ENCODE measurements around the gene NPIPB8.
"Not testable (repeated sequence)": the region's sequence is repeated elsewhere in the genome, so short reads cannot be mapped to it uniquely, and the experiment has no call there.

Gene NPIPB8

DNA sequence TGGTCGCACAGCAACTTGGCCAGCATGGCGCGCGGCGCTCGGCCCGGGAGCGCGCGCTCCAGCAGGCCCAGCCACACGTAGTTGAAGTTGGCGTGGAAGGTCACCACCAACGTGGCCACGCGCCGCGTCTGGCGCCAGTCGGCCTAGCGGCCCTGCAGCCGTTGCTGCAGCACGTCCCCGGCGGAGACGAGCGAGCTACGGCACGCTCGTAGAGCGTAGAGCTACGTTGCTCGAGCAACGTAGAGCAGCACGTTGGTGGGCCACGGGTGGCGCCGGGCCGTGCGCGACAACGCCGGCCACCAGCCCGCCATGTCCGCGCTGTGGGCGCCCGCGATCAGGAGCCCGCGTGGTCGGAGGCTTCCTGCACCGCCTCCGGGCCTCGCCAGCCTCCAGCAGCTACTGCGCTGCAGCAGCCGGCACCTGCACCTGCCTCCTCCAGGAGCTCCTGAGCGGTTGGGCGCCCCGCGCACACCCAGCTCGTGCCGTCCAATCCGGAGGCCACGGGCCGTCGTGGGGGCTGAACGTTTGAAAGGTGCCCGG, 14.6 kb upstream of the NPIPB8 start:
- no peak for DNase-seq (ENCODE audit: low read depth, low spot score)

DNA sequence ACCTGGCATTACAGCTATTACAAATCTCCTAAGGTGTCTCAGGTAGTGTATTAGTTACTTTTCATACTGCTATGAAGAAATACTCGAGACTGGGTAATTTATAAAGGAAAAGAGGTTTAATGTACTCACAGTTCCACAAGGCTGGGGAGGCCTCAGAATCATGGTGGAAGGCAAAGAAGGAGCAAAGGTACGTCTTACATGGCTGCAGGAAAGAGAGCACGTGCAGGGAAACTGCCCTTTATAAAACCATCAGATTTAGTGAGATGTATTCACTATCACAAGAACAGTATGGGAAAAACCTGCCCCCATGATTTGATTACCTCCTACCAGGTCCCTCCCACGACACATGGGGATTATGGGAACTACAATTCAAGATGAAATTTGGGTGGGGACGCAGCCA, 7.0 kb upstream of the NPIPB8 start:
- not testable (repeated sequence) for DNase-seq (ENCODE audit: low read depth, low spot score)

DNA sequence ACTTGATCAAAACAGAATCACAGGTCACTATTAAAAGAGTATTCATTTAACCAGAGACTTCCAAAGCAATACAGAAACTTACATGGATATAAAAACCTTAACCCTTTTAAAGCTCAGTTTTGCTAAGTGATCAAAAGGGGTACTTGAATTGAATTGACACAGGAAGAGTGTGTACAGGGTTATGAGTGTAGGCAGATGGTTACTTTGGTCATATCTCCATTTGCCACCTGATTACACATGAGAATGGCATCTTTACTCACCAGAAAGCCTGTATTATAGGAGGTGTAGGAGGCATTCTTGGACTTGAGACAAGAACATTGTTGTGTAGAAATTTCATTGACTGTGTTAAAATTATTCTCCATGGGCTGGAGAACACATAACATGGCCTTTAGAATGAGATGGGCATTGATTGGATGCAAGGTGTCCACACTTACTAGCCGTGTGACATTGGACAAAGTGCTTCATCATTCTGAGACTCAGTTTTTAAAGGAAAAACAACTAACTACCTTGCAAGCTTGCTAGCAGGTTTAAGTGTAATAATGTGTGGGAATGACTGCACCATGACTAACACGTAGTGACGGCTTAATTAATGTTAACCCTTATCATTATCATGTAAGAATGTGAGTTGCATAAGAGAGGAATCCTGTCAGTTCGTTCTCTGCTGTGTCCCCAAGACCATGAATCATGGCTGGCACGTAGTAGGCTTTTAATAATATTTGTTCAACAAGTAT, 1.6 kb upstream of the NPIPB8 start:
- not testable (repeated sequence) for DNase-seq (ENCODE audit: low read depth, low spot score)

DNA sequence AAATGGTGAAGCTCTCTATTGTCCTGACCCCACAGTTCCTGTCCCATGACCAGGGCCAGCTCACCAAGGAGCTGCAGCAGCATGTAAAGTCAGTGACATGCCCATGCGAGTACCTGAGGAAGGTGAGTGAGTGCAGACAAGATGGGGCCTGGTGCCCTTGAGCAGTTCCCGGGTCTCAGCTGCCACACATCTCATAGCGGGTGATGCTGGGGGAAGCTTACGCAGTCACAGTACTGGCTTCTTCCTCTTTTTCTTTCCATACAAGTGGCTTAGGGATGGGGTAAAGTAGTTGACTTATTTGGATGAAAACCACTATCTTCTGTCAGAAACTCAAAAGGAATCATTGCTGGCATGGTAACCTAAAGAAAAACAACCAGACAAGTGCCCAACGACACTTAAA, 494 bp downstream of the NPIPB8 start:
- DNase-seq (ENCODE audit: low read depth, low spot score), result not testable (repeated sequence)

DNA sequence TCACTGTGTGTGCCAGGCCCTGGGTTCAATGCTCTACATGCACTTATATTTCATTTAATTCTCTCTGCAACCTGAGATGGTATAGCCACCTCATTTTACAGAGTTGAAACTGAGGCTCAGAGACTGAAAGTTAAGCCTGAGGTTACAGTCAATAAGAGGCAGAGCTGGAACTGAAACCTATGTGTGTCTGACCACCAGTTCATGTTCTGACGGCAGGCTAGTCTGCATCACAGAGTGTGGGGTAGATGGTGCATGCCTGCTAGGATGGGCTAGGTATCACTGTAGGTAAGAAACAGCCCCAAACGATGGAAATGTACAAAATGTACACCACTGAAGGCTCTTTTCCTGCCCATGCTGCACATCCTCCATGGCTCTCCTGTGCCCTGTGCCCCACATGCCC, 2.1 kb downstream of the NPIPB8 start:
- DNase-seq (ENCODE audit: low read depth, low spot score), result not testable (repeated sequence)

DNA sequence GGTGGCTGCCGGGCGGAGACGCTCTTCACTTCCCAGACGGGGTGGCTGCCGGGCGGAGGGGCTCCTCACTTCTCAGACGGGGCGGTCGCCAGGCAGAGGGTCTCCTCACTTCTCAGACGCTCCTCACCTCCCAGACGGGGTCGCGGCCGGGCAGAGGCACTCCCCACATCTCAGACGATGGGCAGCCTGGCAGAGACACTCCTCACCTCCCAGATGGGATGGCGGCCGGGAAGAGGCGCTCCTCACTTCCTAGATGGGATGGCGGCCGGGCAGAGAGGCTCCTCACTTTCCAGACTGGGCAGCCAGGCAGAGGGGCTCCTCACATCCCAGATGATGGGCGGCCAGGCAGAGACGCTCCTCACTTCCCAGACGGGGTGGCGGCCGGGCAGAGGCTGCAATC, 28.4 kb downstream of the NPIPB8 start:
- not testable (repeated sequence) for DNase-seq (ENCODE audit: low read depth, low spot score)

DNA sequence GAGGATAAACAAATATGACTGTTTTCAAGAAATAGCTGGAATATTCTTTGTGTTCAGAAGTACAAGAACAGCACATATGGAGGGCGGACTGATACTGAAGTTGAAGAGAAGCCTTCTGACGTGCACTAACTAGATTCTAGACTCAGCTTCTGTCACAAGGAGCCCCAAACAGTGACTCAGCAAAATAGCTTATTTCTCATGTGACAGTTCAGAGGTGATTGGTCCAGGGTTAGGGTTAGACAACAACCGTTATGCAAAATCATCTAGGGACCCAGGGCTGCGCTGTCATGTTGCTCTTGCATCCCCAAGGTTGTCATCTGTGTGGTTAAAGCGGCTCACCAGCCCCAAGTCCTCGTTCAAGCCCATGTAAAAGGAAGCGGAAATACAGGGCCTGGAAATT, 29.6 kb downstream of the NPIPB8 start:
- not testable (repeated sequence) for DNase-seq (ENCODE audit: low read depth, low spot score)

DNA sequence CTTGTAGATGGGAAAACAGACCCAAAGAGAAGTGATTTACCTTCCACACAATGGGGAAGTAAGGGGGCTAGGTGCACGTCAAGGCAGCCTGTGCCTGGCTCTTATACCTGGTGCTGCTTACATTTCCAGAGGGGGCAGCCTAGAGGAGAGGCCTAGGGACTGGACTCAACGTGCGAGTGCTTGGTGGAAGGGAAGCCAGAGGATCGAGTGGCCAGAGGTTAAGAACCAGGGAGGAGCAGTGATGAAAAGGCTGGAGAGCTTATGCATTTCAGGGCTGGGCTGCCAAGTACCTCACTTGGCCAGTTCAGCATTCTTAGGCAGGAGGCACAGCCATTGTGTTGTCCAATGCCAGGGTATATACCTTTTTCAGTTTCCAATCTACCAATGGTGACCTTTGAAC, 30.3 kb downstream of the NPIPB8 start:
- not testable (repeated sequence) for DNase-seq (ENCODE audit: low read depth, low spot score)

DNA sequence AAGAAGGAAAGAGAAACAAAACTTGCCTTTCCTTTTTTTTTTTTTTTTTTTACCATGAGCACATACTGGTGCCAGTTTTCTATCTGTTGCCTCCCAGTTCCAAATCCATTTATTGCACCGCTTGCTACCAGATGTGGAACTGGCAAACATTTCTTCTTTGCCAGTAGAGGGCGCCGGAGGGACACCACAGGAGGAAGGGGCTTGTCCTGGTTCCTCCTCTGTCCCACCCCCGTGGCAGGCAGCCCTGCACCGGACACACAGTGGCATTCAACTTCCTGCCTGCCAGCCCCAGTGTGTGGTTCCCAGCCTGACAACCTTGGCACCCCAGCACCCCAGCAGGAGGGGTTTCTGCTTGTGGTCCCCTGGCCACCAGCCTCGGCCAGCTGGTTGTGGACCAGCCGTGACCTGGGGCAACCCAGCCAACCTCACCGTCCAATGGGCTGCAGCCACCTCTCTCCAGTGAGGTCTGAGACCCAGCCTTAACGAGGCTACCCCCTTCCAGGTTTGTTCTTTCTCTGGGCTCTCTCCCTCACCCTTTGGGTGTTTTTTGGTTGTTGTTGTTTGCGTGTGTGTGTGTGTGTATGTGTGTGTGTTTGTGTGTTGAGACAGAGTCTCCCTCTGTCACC, 50.6 kb downstream of the NPIPB8 start:
- DNase-seq (ENCODE audit: low read depth, low spot score), result not testable (repeated sequence)

DNA sequence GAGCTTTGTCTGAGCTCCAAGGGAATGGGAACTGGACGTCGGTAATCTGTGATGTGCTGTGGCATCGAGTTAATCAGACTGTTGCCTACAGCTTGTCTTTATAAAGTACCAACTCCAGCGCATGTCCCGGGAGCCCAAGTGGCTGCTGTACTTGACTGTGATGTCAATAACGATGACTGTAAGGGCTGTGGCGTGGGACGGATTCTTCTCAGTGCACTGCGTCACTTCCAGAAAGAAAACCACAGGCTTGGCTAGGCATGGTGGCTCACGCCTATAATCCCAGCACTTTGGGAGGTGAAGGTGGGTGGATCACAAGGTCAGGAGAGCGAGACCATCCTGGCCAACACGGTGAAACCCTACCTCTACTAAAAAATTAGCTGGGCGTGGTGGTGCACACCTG, 51.6 kb downstream of the NPIPB8 start:
- DNase-seq (ENCODE audit: low read depth, low spot score), result not testable (repeated sequence)

DNA sequence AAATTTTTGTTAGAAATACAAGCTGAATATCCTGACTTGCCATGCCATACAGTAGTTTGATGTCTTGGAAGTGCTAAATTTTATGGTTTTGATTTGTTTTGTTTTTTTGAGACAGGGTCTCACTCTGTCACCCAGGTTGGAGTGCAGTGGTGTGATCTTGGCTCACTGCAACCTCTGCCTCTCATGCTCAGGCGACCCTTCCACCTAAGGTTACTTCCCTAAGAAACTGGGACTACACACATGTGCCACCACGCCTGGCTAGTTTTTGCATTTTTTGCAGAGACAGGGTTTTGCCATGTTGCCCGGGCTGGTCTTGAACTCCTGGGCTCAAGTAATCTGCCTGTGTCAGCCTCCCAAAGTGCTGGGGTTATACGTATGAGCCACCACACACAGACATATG, 53.9 kb downstream of the NPIPB8 start:
- not testable (repeated sequence) for DNase-seq (ENCODE audit: low read depth, low spot score)

DNA sequence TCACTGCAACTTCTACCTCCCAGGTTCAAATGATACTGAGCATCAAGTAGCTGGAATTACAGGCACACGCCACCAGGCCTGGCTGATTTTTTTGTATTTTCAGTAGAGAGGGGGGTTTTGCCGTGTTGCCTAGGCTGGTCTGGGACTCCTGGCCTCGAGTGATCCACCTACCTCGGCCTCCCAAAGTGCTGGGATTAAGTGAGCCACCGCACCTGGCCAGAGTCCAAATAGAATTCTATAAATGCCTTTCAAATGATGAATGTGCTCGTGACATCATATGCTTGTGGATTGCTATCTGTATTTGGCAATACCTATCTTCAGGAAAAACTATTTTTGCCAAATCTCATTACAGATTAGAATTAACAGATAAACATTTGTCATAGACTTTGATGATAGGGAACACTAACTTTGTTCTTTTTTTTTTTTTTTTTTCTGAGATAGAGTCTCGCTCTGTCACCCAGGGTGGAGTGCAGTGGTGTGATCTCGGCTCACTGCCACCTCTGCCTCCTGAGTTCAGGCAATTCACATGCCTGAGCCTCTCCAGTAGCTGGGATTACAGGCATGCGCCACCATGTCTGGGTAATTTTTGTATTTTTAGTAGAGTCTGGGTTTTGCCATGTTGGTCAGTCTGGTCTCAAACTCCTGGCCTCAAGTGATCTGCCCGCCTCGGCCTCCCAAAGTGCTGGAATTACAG, 55.5 kb downstream of the NPIPB8 start:
- not testable (repeated sequence) for DNase-seq (ENCODE audit: low read depth, low spot score)

DNA sequence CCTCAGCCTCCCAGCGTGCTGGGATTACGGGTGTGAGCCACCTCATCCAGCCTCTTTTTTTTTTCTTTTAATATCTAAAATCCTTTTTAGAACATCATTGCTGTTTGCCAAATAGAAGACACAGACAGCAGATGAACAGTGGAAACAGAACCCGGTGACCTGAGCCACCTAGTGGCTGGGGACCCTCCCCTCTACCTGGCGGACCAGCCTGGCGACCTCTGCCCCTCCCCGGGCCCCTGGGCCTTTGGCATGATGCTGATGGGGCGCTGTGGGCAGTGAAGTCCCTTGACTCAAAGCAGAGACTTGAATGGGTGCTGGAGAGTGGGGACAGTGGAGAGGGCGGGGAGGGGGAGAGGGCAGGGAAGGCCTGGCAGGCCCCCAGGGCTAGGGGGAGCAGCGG, 61.9 kb downstream of the NPIPB8 start:
- not testable (repeated sequence) for DNase-seq (ENCODE audit: low read depth, low spot score)

DNA sequence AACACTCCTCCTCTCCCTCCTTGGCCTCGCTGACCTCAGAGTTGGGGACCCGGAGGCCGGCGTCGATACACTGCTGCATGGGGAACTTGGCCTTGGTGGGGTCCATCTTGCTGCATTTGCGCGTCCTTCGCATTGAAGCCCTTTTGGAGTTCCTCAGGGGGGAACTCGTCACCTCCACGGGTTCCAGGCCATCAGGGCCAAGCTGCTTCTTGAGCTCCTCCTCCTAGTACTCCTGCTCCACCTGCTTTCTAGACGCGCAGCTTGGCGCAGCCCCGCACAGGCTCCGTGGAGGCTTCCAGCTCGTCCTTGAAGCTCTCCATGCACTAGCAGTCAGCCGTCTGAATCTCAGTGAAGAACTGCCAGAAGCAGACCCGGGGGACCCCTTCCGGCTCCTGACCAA, 62.5 kb downstream of the NPIPB8 start:
- DNase-seq (ENCODE audit: low read depth, low spot score), result not testable (repeated sequence)

DNA sequence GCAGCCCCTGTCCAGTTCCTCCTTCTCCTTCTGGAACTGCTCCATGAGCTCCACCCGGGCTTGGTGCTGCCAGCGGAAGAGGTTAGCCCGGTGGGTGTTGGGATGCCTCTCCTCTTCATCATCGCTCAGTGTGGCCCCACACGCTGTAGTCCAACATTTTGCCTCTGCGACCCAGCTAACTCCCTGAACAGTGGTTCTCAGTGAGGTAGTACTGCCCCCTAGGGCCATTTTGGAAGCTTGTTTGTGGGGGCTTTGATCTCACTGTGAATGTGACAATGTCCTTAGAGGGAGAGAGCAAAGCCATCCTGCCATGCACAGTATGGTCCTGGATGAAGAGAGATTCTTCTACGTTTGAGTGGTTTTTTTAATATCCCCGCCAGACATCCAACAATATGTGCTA, 63.5 kb downstream of the NPIPB8 start:
- not testable (repeated sequence) for DNase-seq (ENCODE audit: low read depth, low spot score)

DNA sequence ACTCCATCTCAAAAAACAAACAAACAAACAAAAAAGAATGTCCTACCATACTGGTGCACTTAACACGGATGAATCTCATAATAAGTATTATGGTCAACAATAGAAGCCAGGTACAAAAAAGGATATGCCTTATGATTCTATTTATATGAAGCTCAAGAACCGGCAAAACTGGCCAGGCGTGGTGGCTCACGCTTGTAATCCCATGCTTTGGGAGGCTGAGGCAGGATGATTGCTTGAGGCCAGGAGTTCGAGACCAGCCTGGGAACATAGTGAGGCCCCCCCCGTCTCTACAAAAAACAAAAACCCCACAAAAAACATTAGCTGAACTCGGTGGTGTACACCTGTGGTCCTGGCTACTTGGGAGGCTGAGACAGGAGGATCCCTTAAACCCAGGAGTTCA, 66.4 kb downstream of the NPIPB8 start:
- DNase-seq (ENCODE audit: low read depth, low spot score), result not testable (repeated sequence)

Data from smooth muscle cell of the brain vasculature (primary cell).